BE2C (cell line): ENCODE results near the gene TBCK.

ENCODE experiments used
- DNase-seq: peaks from one replicate; pipeline ENCODE4 v3.0.0-alpha.2; 2020
- H3K27me3 ChIP-seq: fragments of 250-450 bp; sonication (Bioruptor Pico); 2 replicates; pipeline ENCODE4 v1.5.1; 2020; ENCODE audit warnings: mild to moderate bottlenecking
- H3K36me3 ChIP-seq: fragments of 250-450 bp; sonication (Bioruptor Pico); 2 replicates; pipeline ENCODE4 v1.5.1; 2020; ENCODE audit warnings: mild to moderate bottlenecking
- H3K4me1 ChIP-seq: fragments of 250-450 bp; sonication (Bioruptor Pico); 2 replicates; pipeline ENCODE4 v1.5.1; 2020
- H3K4me3 ChIP-seq: 2 replicates; pipeline ENCODE4 v1.5.1; 2011; ENCODE audit warnings: low read depth, low read length
- H3K9me3 ChIP-seq: fragments of 250-450 bp; sonication (Bioruptor Pico); 2 replicates; pipeline ENCODE4 v1.5.1; 2020
- TF ChIP-seq, protein P1 (sequence below): IDR thresholded peaks from 2 replicates; pipeline ENCODE4 v1.5.1; 2012; ENCODE audit warnings: mild to moderate bottlenecking, low read depth, low read length

Gene TBCK

DNA sequence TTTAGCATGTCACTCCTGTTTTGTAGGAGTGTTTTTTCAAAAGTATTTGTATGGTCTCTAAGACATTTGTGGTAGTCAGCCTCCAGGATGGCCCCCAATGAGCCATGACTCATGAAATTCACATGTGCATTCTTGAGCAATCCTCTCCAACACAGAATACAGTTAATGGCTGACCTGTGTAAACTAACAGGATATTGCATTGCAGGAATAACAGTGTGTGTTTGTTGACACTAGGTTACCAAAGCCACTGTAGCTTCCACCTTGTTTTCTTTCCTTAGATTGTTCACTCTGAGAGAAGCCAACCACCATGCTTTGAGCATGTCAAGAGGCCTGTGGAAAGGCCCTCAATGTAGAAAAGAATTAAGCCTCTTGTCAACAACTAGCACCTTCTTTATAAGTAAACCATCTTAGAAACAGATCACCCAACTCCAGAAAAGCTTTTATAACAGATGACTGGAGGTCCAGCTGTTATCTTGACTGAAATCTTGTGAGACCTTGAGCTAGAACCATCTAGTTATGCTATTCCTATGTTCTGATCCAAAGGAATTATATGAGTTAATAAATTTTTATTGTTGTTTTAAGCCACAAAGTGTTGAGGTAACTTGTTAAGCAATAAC, 28.5 kb downstream of the TBCK start:
- H3K36me3 ChIP-seq = peaks cover 9% of the 10 kb centered on the region; the same call in 1 of the 2 replicates
- no peaks in the 10 kb centered on the region; the same call in 1 of the 2 replicates for H3K4me1 ChIP-seq
- no peaks in the 10 kb centered on the region for H3K9me3 ChIP-seq
- H3K4me3 ChIP-seq = no peak overlapping the region
- H3K27me3 ChIP-seq = no peaks in the 10 kb centered on the region
- no peak for DNase-seq
- TF ChIP-seq, protein P1, sequence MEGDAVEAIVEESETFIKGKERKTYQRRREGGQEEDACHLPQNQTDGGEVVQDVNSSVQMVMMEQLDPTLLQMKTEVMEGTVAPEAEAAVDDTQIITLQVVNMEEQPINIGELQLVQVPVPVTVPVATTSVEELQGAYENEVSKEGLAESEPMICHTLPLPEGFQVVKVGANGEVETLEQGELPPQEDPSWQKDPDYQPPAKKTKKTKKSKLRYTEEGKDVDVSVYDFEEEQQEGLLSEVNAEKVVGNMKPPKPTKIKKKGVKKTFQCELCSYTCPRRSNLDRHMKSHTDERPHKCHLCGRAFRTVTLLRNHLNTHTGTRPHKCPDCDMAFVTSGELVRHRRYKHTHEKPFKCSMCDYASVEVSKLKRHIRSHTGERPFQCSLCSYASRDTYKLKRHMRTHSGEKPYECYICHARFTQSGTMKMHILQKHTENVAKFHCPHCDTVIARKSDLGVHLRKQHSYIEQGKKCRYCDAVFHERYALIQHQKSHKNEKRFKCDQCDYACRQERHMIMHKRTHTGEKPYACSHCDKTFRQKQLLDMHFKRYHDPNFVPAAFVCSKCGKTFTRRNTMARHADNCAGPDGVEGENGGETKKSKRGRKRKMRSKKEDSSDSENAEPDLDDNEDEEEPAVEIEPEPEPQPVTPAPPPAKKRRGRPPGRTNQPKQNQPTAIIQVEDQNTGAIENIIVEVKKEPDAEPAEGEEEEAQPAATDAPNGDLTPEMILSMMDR = no peak

DNA sequence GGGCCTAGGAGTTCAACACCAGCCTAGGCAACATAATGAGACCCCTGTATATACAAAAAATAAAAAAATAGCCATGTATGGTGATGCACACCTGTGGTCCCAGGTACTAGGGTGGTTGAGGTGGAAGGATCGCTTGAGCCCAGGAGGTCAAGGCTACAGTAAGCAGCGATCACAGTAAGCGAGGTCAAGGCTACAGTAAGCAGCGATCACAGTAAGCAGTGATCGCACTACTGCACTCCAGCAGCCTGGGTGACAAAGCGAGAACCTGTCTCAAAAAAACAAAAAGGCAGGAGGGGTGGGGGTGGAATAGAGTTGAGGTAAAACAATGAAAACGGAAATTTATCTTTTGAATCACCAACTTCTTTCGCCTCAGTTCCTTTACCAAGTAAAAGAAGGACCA, 29.4 kb downstream of the TBCK start:
- no peak for DNase-seq
- TF ChIP-seq, protein P1 = no peak
- no peaks in the 10 kb centered on the region for H3K9me3 ChIP-seq
- H3K4me1 ChIP-seq = no peaks in the 10 kb centered on the region; the same call in 1 of the 2 replicates
- H3K27me3 ChIP-seq = no peaks in the 10 kb centered on the region
- peaks cover 4% of the 10 kb centered on the region; the same call in 1 of the 2 replicates for H3K36me3 ChIP-seq
- H3K4me3 ChIP-seq = no peak overlapping the region

DNA sequence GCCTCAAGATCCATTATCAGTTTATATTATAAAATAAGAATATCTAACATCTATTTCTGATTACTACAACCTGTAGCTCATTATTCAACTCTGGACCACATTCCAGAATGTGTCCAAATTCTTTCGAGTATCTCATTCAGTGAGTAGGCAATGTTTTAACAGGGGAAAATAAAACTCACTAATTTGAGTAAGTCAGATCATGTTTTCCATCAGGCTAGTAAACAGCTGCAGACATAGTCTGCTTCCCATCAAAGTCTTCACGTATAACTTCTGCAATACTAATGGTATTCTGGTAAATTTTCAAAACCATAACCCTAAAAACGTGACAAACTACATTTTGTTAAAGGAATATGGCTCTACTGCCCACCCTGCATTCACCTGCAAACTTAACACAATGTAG, 31.8 kb downstream of the TBCK start:
- TF ChIP-seq, protein P1 = no peak
- no peaks in the 10 kb centered on the region for H3K4me1 ChIP-seq
- no peaks in the 10 kb centered on the region for H3K9me3 ChIP-seq
- no peaks in the 10 kb centered on the region for H3K36me3 ChIP-seq
- no peaks in the 10 kb centered on the region for H3K27me3 ChIP-seq
- H3K4me3 ChIP-seq = no peak overlapping the region
- DNase-seq = no peak

- TF ChIP-seq, protein P1 = no peak
- H3K4me3 ChIP-seq = no peak overlapping the region
- no peak for DNase-seq
- H3K9me3 ChIP-seq = no peaks in the 10 kb centered on the region
- H3K4me1 ChIP-seq = no peaks in the 10 kb centered on the region
- no peaks in the 10 kb centered on the region; the same call in 1 of the 2 replicates for H3K36me3 ChIP-seq
- H3K27me3 ChIP-seq = no peaks in the 10 kb centered on the region
Measured at GRCh38 chr4:106277140-106277675, 38.8 kb downstream of the TBCK start.

DNA sequence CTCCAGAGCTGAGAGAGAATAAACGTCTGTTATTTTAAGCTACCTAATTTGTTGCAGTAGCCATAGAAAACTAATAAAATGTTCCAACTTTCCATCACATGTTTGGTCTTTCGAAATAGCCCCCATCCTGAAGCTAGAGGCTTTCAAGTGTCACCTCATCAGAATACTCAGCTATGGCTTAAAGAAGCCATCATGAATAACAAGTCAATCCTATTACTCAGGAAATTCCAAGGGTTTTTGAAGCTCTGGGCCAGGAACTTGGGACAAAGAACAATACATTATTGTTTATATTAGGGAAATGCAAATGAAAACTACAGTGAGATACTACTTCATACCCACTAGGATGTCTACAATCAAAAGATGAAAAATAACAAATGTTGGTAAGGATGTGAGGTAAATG, 42.2 kb downstream of the TBCK start:
- TF ChIP-seq, protein P1 = no peak
- DNase-seq = no peak

DNA sequence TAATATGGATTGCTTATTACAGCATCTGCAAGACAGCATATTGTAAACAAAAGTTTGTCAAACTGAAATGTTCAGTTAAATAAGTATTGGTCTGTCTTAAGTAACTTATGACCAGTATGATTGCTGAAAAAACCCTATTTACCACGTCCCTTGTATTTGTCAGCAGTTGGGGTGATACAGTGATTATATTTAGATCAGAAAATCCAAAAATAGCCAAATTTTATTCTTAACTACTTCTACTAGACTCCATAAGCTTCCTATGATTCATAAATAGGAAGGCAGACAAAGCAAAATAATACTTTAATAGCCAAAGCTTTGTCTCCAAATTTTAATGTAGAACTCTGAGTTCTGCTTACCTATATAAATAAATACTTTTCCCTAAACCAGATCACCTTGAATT, 45.3 kb downstream of the TBCK start:
- TF ChIP-seq, protein P1 = no peak
- Histone ChIP-seq H3K4me1 (no peaks in the 10 kb centered on the region), H3K27me3 (no peaks in the 10 kb centered on the region), H3K4me3 (no peak overlapping the region), H3K36me3 (no peaks in the 10 kb centered on the region; the same call in 1 of the 2 replicates), H3K9me3 (no peaks in the 10 kb centered on the region)
- no peak for DNase-seq

More for the DNA sequence above, 42.2 kb downstream of the TBCK start:
- no peaks in the 10 kb centered on the region for H3K4me1 ChIP-seq
- no peaks in the 10 kb centered on the region for H3K27me3 ChIP-seq
- H3K4me3 ChIP-seq = no peak overlapping the region
- H3K9me3 ChIP-seq = no peaks in the 10 kb centered on the region
- no peaks in the 10 kb centered on the region; the same call in 1 of the 2 replicates for H3K36me3 ChIP-seq
